KBM-7 (cell line): ENCODE results near the gene KRT15.

ENCODE experiments used
- DNase-seq: peaks from one replicate; pipeline ENCODE4 v3.0.0-alpha.2; 2015
- in situ Hi-C: fragments of 300-500 bp; cut with MboI; formaldehyde crosslinking; loops from 2 replicates; pipeline ENCODE4 v1.14.3; 2020; ENCODE audit warnings: low sequenced_read_pairs, low pct_unique_long_range_greater_than_20kb, mixed read lengths

The KRT15 gene

GRCh38 chr17:41530062-41531048 lies 11.7 kb upstream of the KRT15 start:
- no peak for DNase-seq
- in situ Hi-C loops: no loop called here

- in situ Hi-C loops: no loop called here
- no peak for DNase-seq
Measured at GRCh38 chr17:41529491-41529915, 10.8 kb upstream of the KRT15 start.

- no peak for DNase-seq
- in situ Hi-C loops: no loop called here
Measured at GRCh38 chr17:41528959-41529353, 10.3 kb upstream of the KRT15 start.

GRCh38 chr17:41527063-41528023 lies 8.7 kb upstream of the KRT15 start:
- in situ Hi-C loops: no loop called here
- DNase-seq: no peak

GRCh38 chr17:41524261-41524660 lies 5.6 kb upstream of the KRT15 start:
- in situ Hi-C loops: loop anchor here (25.0 kb wide), 1 partner anchor 612 kb away; no protein-coding TSS in a partner anchor
- no peak for DNase-seq

GRCh38 chr17:41523787-41524186 lies 5.1 kb upstream of the KRT15 start:
- in situ Hi-C loops: loop anchor here (25.0 kb wide), 1 partner anchor 611 kb away; no protein-coding TSS in a partner anchor
- no peak for DNase-seq

- in situ Hi-C loops: loop anchor here (25.0 kb wide), 1 partner anchor 611 kb away; no protein-coding TSS in a partner anchor
- no peak for DNase-seq
Measured at GRCh38 chr17:41523225-41523593, 4.5 kb upstream of the KRT15 start.

- in situ Hi-C loops: loop anchor here (25.0 kb wide), 1 partner anchor 610 kb away; no protein-coding TSS in a partner anchor
- DNase-seq: no peak
Measured at GRCh38 chr17:41522301-41523224, 3.9 kb upstream of the KRT15 start.

- DNase-seq: no peak
- in situ Hi-C loops: loop anchor here (25.0 kb wide), 1 partner anchor 609 kb away; no protein-coding TSS in a partner anchor
Measured at GRCh38 chr17:41521574-41522261, 3.0 kb upstream of the KRT15 start.

- no peak for DNase-seq
- in situ Hi-C loops: loop anchor here (25.0 kb wide), 1 partner anchor 609 kb away; no protein-coding TSS in a partner anchor
Measured at GRCh38 chr17:41520821-41521521, 2.3 kb upstream of the KRT15 start.

- in situ Hi-C loops: loop anchor here (25.0 kb wide), 1 partner anchor 607 kb away; no protein-coding TSS in a partner anchor
- DNase-seq: no peak
Measured at GRCh38 chr17:41519501-41520224, 973 bp upstream of the KRT15 start.

- no peak for DNase-seq
Measured at GRCh38 chr17:41518031-41518430, 659 bp downstream of the KRT15 start.

GRCh38 chr17:41516830-41517283 lies 1.8 kb downstream of the KRT15 start:
- no peak for DNase-seq
- in situ Hi-C loops: loop anchor here (25.0 kb wide), 1 partner anchor 605 kb away; no protein-coding TSS in a partner anchor

More at GRCh38 chr17:41518031-41518430, 659 bp downstream of the KRT15 start:
- in situ Hi-C loops: loop anchor here (25.0 kb wide), 1 partner anchor 606 kb away; no protein-coding TSS in a partner anchor

GRCh38 chr17:41516147-41516829 lies 2.4 kb downstream of the KRT15 start:
- no peak for DNase-seq
- in situ Hi-C loops: loop anchor here (25.0 kb wide), 1 partner anchor 604 kb away; no protein-coding TSS in a partner anchor

GRCh38 chr17:41513168-41513547 lies 5.5 kb downstream of the KRT15 start:
- DNase-seq: no peak
- in situ Hi-C loops: loop anchor here (25.0 kb wide), 1 partner anchor 601 kb away; no protein-coding TSS in a partner anchor
